Mucosa of descending colon (tissue), 3 donors: Measurements from ENCODE around the gene RAB10. TPM values are rescaled to one million over a fixed set of nuclear protein-coding genes. Genes with fewer than 3 reads are reported as not detected.

Source experiments
- ATAC-seq: fragments of 200-7000 bp; cut with Tn5 transposase; one replicate; pipeline ENCODE4 v1.9.1; 2020; ENCODE audit warnings: mild to moderate bottlenecking, moderate library complexity
- DNase-seq, 3 donors: peaks; one replicate each; pipeline ENCODE4 v3.0.0-alpha.2; 2020
- H3K36me3 ChIP-seq: fragments of 200-600 bp; one replicate; pipeline ENCODE4 v1.8.0; 2021; ENCODE audit warnings: low read depth, mild to moderate bottlenecking
- H3K4me1 ChIP-seq: fragments of 200-600 bp; one replicate; pipeline ENCODE4 v1.8.0; 2021; ENCODE audit warnings: low read depth, mild to moderate bottlenecking
- H3K4me3 ChIP-seq: fragments of 200-600 bp; one replicate; pipeline ENCODE4 v1.8.0; 2021; ENCODE audit warnings: mild to moderate bottlenecking
- H3K9me3 ChIP-seq: fragments of 200-600 bp; one replicate; pipeline ENCODE4 v1.8.0; 2021; ENCODE audit warnings: mild to moderate bottlenecking
- intact Hi-C, 2 donors: fragments of 100-400 bp; cut with DNase I in 1 of 2; cut with micrococcal nuclease in 1 of 2; formaldehyde crosslinking; loops; one replicate each; pipeline versions ENCODE4 v1.11.0 to v1.11.1; 2022; cut with DNase I, micrococcal nuclease
- total RNA-seq, 3 donors: library from RNA; stranded (reverse); fragmentation: NEBNext Ultra II Directional in 2 of 3; extraction: Animal tissue kit (Norgen Biotek cat#: 25700) in 2 of 3; gene quantifications; one replicate each; pipeline versions ENCODE4 v1.2.1 to v1.2.4, GENCODE V29; 2021 to 2023
- TF ChIP-seq, protein P1 (sequence below): fragments of 200-600 bp; IDR thresholded peaks from one replicate; pipeline ENCODE4 v1.8.0; 2022; ENCODE audit warnings: antibody characterized with exemption, mild to moderate bottlenecking
- donor health status: DM: no; HTN: no; CAD: no; lungs with moderate emphysema.
- donor health status: DM: no; HTN: no; CAD: no.
- donor health status: DM: no; HTN: yes; CAD: no.

The RAB10 gene
- total RNA-seq, 3 donors from 2014 or later: 129 to 166 (median 162) TPM

DNA sequence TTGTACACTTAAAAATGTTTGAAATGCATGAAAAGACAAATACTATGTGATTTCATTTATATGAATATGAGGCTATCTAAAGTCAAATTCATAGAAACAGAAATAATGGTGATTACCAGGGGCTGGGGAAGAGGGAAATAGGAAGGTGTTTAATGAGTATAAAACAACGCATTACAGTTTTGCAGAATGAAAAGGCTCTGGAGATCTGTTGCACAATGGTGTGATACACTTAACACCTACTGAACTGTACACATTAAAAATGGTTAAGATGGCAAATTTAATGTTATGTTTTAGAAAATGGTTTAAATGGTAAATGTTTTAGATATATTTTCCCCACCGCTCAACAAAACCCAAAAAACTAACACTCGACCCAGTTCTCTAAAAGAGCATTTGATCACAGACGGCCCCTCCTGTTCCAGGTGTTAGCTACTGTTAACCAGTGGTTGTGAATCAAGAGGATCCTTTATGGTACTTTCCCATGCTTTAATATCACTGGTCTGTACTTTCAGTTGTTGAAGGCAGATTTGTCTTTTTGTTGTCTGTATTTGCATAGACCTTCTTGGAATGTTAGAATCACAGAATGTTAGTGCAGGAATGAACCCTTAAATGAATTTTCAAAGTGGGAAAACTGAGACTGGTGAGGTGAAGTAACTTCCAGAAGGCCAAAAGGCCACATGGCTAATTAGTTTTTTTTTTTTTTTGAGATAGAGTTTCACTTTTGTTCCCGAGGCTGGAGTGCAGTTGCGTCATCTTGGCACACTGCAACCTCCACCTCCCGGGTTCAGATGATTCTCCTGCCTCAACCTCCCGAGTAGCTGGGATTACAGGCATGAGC lies 10.2 kb downstream of the RAB10 start:
- intact Hi-C loops: no loop called here
- TF ChIP-seq, protein P1, sequence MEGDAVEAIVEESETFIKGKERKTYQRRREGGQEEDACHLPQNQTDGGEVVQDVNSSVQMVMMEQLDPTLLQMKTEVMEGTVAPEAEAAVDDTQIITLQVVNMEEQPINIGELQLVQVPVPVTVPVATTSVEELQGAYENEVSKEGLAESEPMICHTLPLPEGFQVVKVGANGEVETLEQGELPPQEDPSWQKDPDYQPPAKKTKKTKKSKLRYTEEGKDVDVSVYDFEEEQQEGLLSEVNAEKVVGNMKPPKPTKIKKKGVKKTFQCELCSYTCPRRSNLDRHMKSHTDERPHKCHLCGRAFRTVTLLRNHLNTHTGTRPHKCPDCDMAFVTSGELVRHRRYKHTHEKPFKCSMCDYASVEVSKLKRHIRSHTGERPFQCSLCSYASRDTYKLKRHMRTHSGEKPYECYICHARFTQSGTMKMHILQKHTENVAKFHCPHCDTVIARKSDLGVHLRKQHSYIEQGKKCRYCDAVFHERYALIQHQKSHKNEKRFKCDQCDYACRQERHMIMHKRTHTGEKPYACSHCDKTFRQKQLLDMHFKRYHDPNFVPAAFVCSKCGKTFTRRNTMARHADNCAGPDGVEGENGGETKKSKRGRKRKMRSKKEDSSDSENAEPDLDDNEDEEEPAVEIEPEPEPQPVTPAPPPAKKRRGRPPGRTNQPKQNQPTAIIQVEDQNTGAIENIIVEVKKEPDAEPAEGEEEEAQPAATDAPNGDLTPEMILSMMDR: no peak
- no peaks in the 10 kb centered on the region for H3K36me3 ChIP-seq
- DNase-seq (peak in 2 of 3 donors; percentile 42 to 47), ATAC-seq (peak; percentile 82)
- H3K9me3 ChIP-seq: no peaks in the 10 kb centered on the region
- no peak overlapping the region for H3K4me3 ChIP-seq
- peaks cover 36% of the 10 kb centered on the region for H3K4me1 ChIP-seq

DNA sequence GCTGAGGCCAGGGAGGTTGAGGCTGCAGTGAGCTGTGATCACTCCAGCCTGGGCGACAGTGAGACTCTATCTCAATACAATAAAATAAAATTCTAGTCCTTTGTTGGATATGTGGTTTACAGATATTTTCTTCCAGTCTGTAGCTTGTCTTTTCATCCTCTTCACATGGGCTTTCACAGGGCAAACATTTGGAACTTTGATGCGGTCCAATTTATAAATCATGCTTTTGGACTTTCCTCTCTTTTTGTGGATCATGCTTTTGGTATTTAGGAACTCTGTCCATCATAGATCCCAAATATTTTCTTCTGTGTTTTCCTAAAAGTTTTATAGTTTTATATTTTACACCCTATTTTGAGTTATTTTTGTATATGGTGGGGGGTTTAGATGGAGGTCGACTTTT lies 14.9 kb downstream of the RAB10 start:
- peaks cover 9% of the 10 kb centered on the region for H3K4me1 ChIP-seq
- H3K9me3 ChIP-seq: no peaks in the 10 kb centered on the region
- no peak for ATAC-seq
- no peaks in the 10 kb centered on the region for H3K36me3 ChIP-seq
- DNase-seq: no peak
- H3K4me3 ChIP-seq: no peak overlapping the region
- intact Hi-C loops: no loop called here
- TF ChIP-seq, protein P1: no peak

DNA sequence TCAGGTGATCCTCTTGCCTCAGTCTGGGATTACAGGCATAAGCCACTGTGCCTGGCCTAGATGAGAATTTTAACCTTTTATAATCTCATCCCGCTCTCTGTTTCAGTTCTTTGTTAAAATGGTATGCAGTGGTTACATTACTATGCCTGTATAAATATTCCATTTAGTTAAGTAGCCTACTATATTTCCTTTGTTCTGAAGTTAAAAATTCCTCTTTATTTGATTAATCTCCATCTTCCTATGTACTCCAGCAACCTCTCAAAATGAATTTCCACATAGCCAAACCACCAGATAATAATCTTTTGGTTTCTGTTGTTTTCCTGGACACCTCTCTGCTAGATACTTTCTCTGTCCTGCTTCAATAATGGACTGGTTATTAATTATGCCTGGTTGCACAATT lies 15.8 kb downstream of the RAB10 start:
- intact Hi-C loops: no loop called here
- ATAC-seq (no peak), DNase-seq (no peak)
- TF ChIP-seq, protein P1: no peak
- H3K4me3 ChIP-seq: no peak overlapping the region
- H3K36me3 ChIP-seq: no peaks in the 10 kb centered on the region
- H3K4me1 ChIP-seq: peaks cover 4% of the 10 kb centered on the region
- no peaks in the 10 kb centered on the region for H3K9me3 ChIP-seq

DNA sequence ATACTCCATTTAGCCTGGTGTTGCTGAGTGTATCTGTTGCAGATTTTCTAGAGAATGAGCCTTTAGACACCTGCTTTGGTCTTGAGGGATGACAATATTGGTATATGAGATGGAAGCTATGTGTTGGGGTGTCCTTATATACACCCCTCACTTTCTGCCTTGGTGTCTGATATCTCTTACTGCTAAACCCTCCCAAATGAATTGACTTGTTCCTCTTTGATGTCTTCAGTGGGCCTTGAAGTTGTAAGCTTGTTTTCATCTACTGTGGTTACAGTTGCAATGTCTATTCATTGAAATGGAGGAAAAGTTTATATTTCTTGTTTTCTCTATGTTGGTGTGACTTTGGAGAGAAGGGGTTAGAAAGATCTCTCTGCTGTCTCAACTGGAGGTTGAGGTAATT lies 18.9 kb downstream of the RAB10 start:
- TF ChIP-seq, protein P1: no peak
- Histone ChIP-seq H3K4me3 (no peak overlapping the region), H3K36me3 (no peaks in the 10 kb centered on the region), H3K4me1 (no peaks in the 10 kb centered on the region), H3K9me3 (no peaks in the 10 kb centered on the region)
- DNase-seq (no peak), ATAC-seq (no peak)
- intact Hi-C loops: no loop called here

DNA sequence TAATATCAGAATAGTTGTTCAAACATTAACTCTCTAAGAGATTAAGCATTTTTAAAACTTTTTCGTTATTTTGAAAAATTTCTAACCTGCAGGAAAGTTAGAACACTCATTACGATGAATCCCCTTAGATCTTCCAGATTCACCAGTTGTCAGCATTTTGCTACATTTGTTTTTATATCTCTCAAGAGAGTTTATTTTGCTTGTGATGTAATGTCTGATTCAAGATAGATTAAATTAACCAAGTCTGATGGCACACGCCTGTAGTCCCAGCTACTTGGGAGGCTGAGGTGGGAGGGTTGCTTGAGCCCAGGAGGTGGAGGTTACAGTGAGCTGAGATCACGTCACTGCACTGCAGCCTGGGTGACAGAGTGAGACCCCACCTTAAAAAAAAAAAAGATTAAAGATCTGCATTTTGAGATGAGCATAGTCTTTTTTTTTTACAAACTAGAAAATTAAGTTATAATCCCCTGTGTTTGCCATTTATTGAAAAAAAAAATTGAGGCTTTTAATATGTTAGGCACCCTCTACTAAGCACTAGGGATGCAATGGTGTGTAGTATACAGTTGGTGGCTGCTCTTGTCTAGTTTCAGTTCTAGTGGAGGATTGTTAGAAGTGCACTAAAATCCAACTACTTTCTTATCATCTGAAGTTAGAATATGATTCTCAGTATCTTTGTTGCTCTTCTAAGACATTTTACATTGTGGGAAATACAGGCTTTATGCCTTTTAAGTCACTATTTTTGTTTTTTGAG lies 20.9 kb downstream of the RAB10 start:
- Histone ChIP-seq H3K9me3 (no peaks in the 10 kb centered on the region), H3K4me1 (no peaks in the 10 kb centered on the region), H3K36me3 (no peaks in the 10 kb centered on the region), H3K4me3 (no peak overlapping the region)
- no peak for ATAC-seq
- no peak for DNase-seq
- TF ChIP-seq, protein P1: no peak
- intact Hi-C loops: no loop called here
